ENCODE measurements around the gene RBBP6.
A peak's percentile ranks its signal among the peaks of the same experiment; 100 is the strongest.

The RBBP6 gene

DNA sequence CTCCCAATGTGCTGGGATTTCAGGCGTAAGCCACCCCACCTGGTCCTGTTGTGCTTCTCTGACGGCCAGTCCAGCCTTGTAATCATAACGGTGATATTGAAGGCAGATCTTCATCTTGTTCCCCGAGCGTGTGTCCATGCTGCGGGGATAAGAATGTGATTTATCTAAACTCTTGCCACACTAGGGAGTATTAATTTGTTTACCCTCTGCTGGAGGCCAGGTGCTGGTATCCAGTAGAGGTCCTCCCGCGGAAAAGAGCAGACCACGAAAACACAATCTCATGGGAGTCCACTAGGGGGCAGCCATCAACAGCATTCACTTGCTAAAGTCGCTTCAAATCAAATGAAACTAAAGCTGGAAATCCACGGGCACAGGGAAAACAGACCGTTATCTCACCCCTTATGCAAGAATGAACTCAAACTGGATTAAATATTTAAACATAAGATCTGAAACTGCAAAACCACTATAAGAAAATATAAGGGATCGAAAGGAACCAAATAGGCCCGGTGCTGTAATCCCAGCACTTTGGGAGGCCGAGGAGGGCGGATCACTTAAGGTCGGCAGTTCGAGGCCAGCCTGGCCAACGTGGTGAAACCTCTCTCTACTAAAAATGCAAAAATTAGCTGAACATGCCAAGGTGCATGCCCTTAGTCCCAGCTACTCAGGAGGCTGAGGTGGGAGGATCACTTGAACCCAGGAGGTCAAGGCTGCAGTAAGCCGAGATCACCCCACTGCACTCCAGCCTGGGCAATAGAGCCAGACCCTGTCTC lies 22.3 kb upstream of the RBBP6 start:
- Histone ChIP-seq H3K27me3 (replicated peaks; ENCODE audit: control insufficient read depth, insufficient read depth, low read length) (no peaks in the 10 kb centered on the region), H3K36me3 (ENCODE audit: control insufficient read depth, insufficient read depth, low read length) (no peaks in the 10 kb centered on the region), H3K4me3 (replicated peaks; ENCODE audit: low read depth, low read length) (no peak overlapping the region)
- TF ChIP-seq, protein P1, sequence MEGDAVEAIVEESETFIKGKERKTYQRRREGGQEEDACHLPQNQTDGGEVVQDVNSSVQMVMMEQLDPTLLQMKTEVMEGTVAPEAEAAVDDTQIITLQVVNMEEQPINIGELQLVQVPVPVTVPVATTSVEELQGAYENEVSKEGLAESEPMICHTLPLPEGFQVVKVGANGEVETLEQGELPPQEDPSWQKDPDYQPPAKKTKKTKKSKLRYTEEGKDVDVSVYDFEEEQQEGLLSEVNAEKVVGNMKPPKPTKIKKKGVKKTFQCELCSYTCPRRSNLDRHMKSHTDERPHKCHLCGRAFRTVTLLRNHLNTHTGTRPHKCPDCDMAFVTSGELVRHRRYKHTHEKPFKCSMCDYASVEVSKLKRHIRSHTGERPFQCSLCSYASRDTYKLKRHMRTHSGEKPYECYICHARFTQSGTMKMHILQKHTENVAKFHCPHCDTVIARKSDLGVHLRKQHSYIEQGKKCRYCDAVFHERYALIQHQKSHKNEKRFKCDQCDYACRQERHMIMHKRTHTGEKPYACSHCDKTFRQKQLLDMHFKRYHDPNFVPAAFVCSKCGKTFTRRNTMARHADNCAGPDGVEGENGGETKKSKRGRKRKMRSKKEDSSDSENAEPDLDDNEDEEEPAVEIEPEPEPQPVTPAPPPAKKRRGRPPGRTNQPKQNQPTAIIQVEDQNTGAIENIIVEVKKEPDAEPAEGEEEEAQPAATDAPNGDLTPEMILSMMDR (IDR thresholded peaks at IDR 0.05; ENCODE audit: insufficient read depth, low read length, poor library complexity, severe bottlenecking), result peak; percentile 88
- DNase-seq (ENCODE audit: extremely low read depth, insufficient read length), result no peak

DNA sequence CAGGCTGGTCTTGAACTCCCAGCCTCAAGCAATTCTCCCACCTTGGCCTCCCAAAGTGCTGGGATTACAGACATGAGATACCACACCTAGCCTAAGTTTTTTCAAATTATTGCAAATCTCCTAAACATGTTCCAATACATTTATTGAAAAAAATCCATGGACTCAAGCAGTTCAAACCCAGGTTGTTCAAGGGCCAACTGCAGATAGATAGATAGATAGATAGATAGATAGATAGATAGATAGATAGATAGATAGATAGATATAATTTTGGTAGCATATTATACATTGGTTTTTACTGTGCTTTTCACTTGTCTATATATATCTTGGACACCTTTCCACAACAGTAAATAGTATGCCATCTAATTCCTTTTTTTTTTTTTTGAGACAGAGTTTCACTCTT lies 20.9 kb upstream of the RBBP6 start:
- no peak for DNase-seq (ENCODE audit: extremely low read depth, insufficient read length)
- H3K4me3 ChIP-seq (replicated peaks; ENCODE audit: low read depth, low read length), result no peak overlapping the region
- no peaks in the 10 kb centered on the region for H3K36me3 ChIP-seq (ENCODE audit: control insufficient read depth, insufficient read depth, low read length)
- H3K27me3 ChIP-seq (replicated peaks; ENCODE audit: control insufficient read depth, insufficient read depth, low read length), result no peaks in the 10 kb centered on the region
- TF ChIP-seq, protein P1 (IDR thresholded peaks at IDR 0.05; ENCODE audit: insufficient read depth, low read length, poor library complexity, severe bottlenecking), result no peak

- H3K27me3 ChIP-seq (replicated peaks; ENCODE audit: control insufficient read depth, insufficient read depth, low read length), result no peaks in the 10 kb centered on the region
- TF ChIP-seq, protein P1 (IDR thresholded peaks at IDR 0.05; ENCODE audit: insufficient read depth, low read length, poor library complexity, severe bottlenecking), result no peak
- H3K36me3 ChIP-seq (ENCODE audit: control insufficient read depth, insufficient read depth, low read length), result no peaks in the 10 kb centered on the region
- no peak overlapping the region for H3K4me3 ChIP-seq (replicated peaks; ENCODE audit: low read depth, low read length)
- DNase-seq (ENCODE audit: extremely low read depth, insufficient read length), result no peak
Observed at GRCh38 chr16:24520983-24521382, 18.4 kb upstream of the RBBP6 start.

GRCh38 chr16:24522751-24523150 lies 16.6 kb upstream of the RBBP6 start:
- no peak for DNase-seq (ENCODE audit: extremely low read depth, insufficient read length)
- no peaks in the 10 kb centered on the region for H3K36me3 ChIP-seq (ENCODE audit: control insufficient read depth, insufficient read depth, low read length)
- no peaks in the 10 kb centered on the region for H3K27me3 ChIP-seq (replicated peaks; ENCODE audit: control insufficient read depth, insufficient read depth, low read length)
- H3K4me3 ChIP-seq (replicated peaks; ENCODE audit: low read depth, low read length), result no peak overlapping the region
- TF ChIP-seq, protein P1 (IDR thresholded peaks at IDR 0.05; ENCODE audit: insufficient read depth, low read length, poor library complexity, severe bottlenecking), result no peak

- no peak overlapping the region for H3K4me3 ChIP-seq (replicated peaks; ENCODE audit: low read depth, low read length)
- TF ChIP-seq, protein P1 (IDR thresholded peaks at IDR 0.05; ENCODE audit: insufficient read depth, low read length, poor library complexity, severe bottlenecking), result no peak
- H3K27me3 ChIP-seq (replicated peaks; ENCODE audit: control insufficient read depth, insufficient read depth, low read length), result no peaks in the 10 kb centered on the region
- no peak for DNase-seq (ENCODE audit: extremely low read depth, insufficient read length)
- no peaks in the 10 kb centered on the region for H3K36me3 ChIP-seq (ENCODE audit: control insufficient read depth, insufficient read depth, low read length)
Observed at GRCh38 chr16:24523569-24523968, 15.8 kb upstream of the RBBP6 start.

All from GM06990 (cell line).